Cerebellar nuclear complex (tissue), 1 donor: Measurements from ENCODE around the gene CD244.
"Not testable (repeated sequence)": the region's sequence is repeated elsewhere in the genome, so short reads cannot be mapped to it uniquely, and the experiment has no call there.

Experiments
- DNase-seq, 2 experiments: peaks; one replicate each; lab custom pipeline; 2025; lab: John Stamatoyannopoulos, UW

CD244 gene

GRCh38 chr1:160877221-160877620 is 14.5 kb upstream of the CD244 start:
- no peak for DNase-seq

GRCh38 chr1:160876311-160876710 is 13.6 kb upstream of the CD244 start:
- no peak for DNase-seq

- DNase-seq, result not testable (repeated sequence)
These were observed 12.9 kb upstream of the CD244 start for GRCh38 chr1:160875591-160875990.

GRCh38 chr1:160874935-160875334 is 12.2 kb upstream of the CD244 start:
- DNase-seq, result no peak

GRCh38 chr1:160868141-160868540 is 5.5 kb upstream of the CD244 start:
- no peak for DNase-seq

- DNase-seq, result not testable (repeated sequence)
These were observed 5.0 kb upstream of the CD244 start for GRCh38 chr1:160867651-160868050.

GRCh38 chr1:160866695-160867260 is 4.1 kb upstream of the CD244 start:
- no peak for DNase-seq

GRCh38 chr1:160866001-160866694 is 3.5 kb upstream of the CD244 start:
- no peak for DNase-seq

GRCh38 chr1:160865337-160865736 is 2.6 kb upstream of the CD244 start:
- DNase-seq, result no peak

GRCh38 chr1:160864173-160864572 is 1.5 kb upstream of the CD244 start:
- no peak for DNase-seq

GRCh38 chr1:160863774-160864131 is 1.1 kb upstream of the CD244 start:
- no peak for DNase-seq

GRCh38 chr1:160863061-160863773 is 530 bp upstream of the CD244 start:
- DNase-seq, result no peak

- no peak for DNase-seq
These were observed 1.7 kb downstream of the CD244 start for GRCh38 chr1:160860840-160861505.

- no peak for DNase-seq
These were observed 3.5 kb downstream of the CD244 start for GRCh38 chr1:160859166-160859565.

- no peak for DNase-seq
These were observed 4.2 kb downstream of the CD244 start for GRCh38 chr1:160858507-160858906.

- DNase-seq, result no peak
These were observed 4.6 kb downstream of the CD244 start for GRCh38 chr1:160858097-160858496.

- no peak for DNase-seq
These were observed 7.3 kb downstream of the CD244 start for GRCh38 chr1:160855181-160855981.

GRCh38 chr1:160853754-160854153 is 8.9 kb downstream of the CD244 start:
- DNase-seq, result no peak

GRCh38 chr1:160853014-160853413 is 9.7 kb downstream of the CD244 start:
- DNase-seq, result no peak

GRCh38 chr1:160850993-160851392 is 11.7 kb downstream of the CD244 start:
- DNase-seq, result no peak

GRCh38 chr1:160850541-160850940 is 12.1 kb downstream of the CD244 start:
- no peak for DNase-seq

GRCh38 chr1:160846281-160846680 is 16.4 kb downstream of the CD244 start:
- no peak for DNase-seq
